Sigmoid colon (tissue), 7 donors: ENCODE measurements around the gene AMBRA1. TPM values are rescaled to one million over a fixed set of nuclear protein-coding genes. Genes with fewer than 3 reads are reported as not detected.
A peak's percentile ranks its signal among the peaks of the same experiment; 100 is the strongest.

Experiments
- DNase-seq: peaks from one replicate; pipeline ENCODE4 v3.0.0-alpha.2; 2019
- H3K27ac ChIP-seq, 4 donors: fragments of 200-600 bp; sonication (generic); one replicate each; pipeline ENCODE4 v1.5.1; 2016 to 2019; ENCODE audit warnings: mild to moderate bottlenecking in 1 of 4
- H3K27me3 ChIP-seq, 3 donors: fragments of 200-600 bp; sonication (generic); one replicate each; pipeline ENCODE4 v1.5.1; 2019; ENCODE audit warnings: mild to moderate bottlenecking in 1 of 3
- H3K36me3 ChIP-seq, 4 donors: fragments of 200-600 bp; sonication (generic); one replicate each; pipeline ENCODE4 v1.5.1; 2016 to 2019
- H3K4me1 ChIP-seq, 4 donors: fragments of 200-600 bp; sonication (generic); one replicate each; pipeline ENCODE4 v1.5.1; 2017 to 2019
- H3K4me3 ChIP-seq, 4 donors: fragments of 200-600 bp; sonication (generic); one replicate each; pipeline ENCODE4 v1.5.1; 2017 to 2019; ENCODE audit warnings: mild to moderate bottlenecking in 2 of 4, moderate library complexity in 1 of 4
- H3K9me3 ChIP-seq, 4 donors: fragments of 200-600 bp in 3 of 4; sonication (generic) in 3 of 4; one replicate each; pipeline versions ENCODE4 v1.5.1 to v1.6.1; 2013 to 2019
- EP300 ChIP-seq, 4 donors: sonication (generic); formaldehyde crosslinking; IDR thresholded peaks; one replicate each; pipeline ENCODE4 v1.6.1; 2017; ENCODE audit warnings: antibody characterized with exemption in 4 of 4
- POLR2A ChIP-seq, 2 donors: fragments of 450-650 bp; IDR thresholded peaks; one replicate each; pipeline ENCODE4 v1.6.1; 2016; ENCODE audit warnings: antibody characterized with exemption in 2 of 2, mild to moderate bottlenecking in 2 of 2, moderate library complexity in 2 of 2
- POLR2AphosphoS5 ChIP-seq, 4 donors: sonication (generic); formaldehyde crosslinking; IDR thresholded peaks; one replicate each; pipeline ENCODE4 v1.6.1; 2017; ENCODE audit warnings: antibody characterized with exemption in 4 of 4
- WGBS, 2 donors: extraction: QIAGEN DNeasy Blood & Tissue Kit; methylation state at CpG; one replicate each; pipeline ENCODE4 v1.1.7; 2013; 5-methylcytosine and 5-hydroxymethylcytosine counted together
- intact Hi-C: fragments of 100-400 bp; cut with DNase I; formaldehyde crosslinking; loops from one replicate; pipeline ENCODE4 v1.15.1; 2023
- polyA plus RNA-seq, 3 donors: library from polyadenylated mRNA; stranded (reverse); fragments of 200-250 nt; gene quantifications; one replicate each; pipeline ENCODE4 v1.2.3, GENCODE V29; 2013
- total RNA-seq, 4 donors: library from RNA; depleted of rRNA; stranded (reverse); fragments of >200 nt; gene quantifications; one replicate each; pipeline ENCODE4 v1.1.0, GENCODE V29; 2016
- TF ChIP-seq, protein P1 (sequence below), 4 experiments: fragments of 450-650 bp in 3 of 4; fragments of 200-600 bp in 1 of 4; IDR thresholded peaks; one replicate each; pipeline ENCODE4 v1.5.1; 2016 to 2019; ENCODE audit warnings: antibody characterized with exemption in 4 of 4, mild to moderate bottlenecking in 3 of 4, moderate library complexity in 2 of 4
- donor health status: healthy with polysubstance abuse.
- donor health status: Bipolar disorder and iron deficiency.
- donor health status: healthy.

The AMBRA1 gene
- total and polyA plus RNA-seq, 7 donors: 8.4 to 33.0 (median 23.9) TPM

GRCh38 chr11:46397526-46397925 is 196.3 kb downstream of the AMBRA1 start:
- Histone ChIP-seq H3K4me3 (no peak overlapping the region), H3K36me3 (peaks cover 0 to 39% (median 8%) of the 10 kb centered on the region in 4 donors), H3K27me3 (peaks cover 0 to 3% (median 0%) of the 10 kb centered on the region in 3 donors), H3K4me1 (peaks cover 0 to 6% (median 5%) of the 10 kb centered on the region in 4 donors), H3K9me3 (no peaks in the 10 kb centered on the region), H3K27ac (no peak overlapping the region)
- intact Hi-C loops: no loop called here
- WGBS, 2 donors: 95 to 97% methylated on average over 19 of the region's 19 CpGs
- TF ChIP-seq EP300 (IDR thresholded peaks at IDR 0.05): no peak
- no peak for TF ChIP-seq POLR2AphosphoS5 (IDR thresholded peaks at IDR 0.05)
- TF ChIP-seq, protein P1, sequence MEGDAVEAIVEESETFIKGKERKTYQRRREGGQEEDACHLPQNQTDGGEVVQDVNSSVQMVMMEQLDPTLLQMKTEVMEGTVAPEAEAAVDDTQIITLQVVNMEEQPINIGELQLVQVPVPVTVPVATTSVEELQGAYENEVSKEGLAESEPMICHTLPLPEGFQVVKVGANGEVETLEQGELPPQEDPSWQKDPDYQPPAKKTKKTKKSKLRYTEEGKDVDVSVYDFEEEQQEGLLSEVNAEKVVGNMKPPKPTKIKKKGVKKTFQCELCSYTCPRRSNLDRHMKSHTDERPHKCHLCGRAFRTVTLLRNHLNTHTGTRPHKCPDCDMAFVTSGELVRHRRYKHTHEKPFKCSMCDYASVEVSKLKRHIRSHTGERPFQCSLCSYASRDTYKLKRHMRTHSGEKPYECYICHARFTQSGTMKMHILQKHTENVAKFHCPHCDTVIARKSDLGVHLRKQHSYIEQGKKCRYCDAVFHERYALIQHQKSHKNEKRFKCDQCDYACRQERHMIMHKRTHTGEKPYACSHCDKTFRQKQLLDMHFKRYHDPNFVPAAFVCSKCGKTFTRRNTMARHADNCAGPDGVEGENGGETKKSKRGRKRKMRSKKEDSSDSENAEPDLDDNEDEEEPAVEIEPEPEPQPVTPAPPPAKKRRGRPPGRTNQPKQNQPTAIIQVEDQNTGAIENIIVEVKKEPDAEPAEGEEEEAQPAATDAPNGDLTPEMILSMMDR (IDR thresholded peaks at IDR 0.05): no peak
- TF ChIP-seq POLR2A (IDR thresholded peaks at IDR 0.05): no peak
- no peak for DNase-seq

GRCh38 chr11:46393759-46394158 is 200.1 kb downstream of the AMBRA1 start:
- intact Hi-C loops: no loop called here

GRCh38 chr11:46393231-46393616 is 200.6 kb downstream of the AMBRA1 start:
- Histone ChIP-seq H3K4me3 (no peak overlapping the region), H3K9me3 (no peaks in the 10 kb centered on the region), H3K27me3 (peaks cover 35 to 46% (median 42%) of the 10 kb centered on the region in 3 donors), H3K36me3 (peaks cover 0 to 25% (median 8%) of the 10 kb centered on the region in 4 donors), H3K27ac (no peak overlapping the region), H3K4me1 (peaks cover 0 to 42% (median 40%) of the 10 kb centered on the region in 4 donors)
- peak; percentile 39 for DNase-seq
- 65 to 70% methylated on average over 4 of the region's 4 CpGs for whole genome bisulfite sequencing, 2 donors
- intact Hi-C loops: no loop called here
- TF ChIP-seq, protein P1 (IDR thresholded peaks at IDR 0.05): no peak
- TF ChIP-seq EP300 (IDR thresholded peaks at IDR 0.05) (no peak), POLR2AphosphoS5 (IDR thresholded peaks at IDR 0.05) (no peak), POLR2A (IDR thresholded peaks at IDR 0.05) (no peak)

More at GRCh38 chr11:46393759-46394158, 200.1 kb downstream of the AMBRA1 start:
- peaks cover 0 to 28% (median 8%) of the 10 kb centered on the region in 4 donors for H3K36me3 ChIP-seq
- H3K4me1 ChIP-seq: peaks cover 0 to 42% (median 40%) of the 10 kb centered on the region in 4 donors
- no peak overlapping the region for H3K4me3 ChIP-seq
- no peak for TF ChIP-seq POLR2A (IDR thresholded peaks at IDR 0.05)
- TF ChIP-seq, protein P1 (IDR thresholded peaks at IDR 0.05): no peak
- TF ChIP-seq EP300 (IDR thresholded peaks at IDR 0.05): no peak
- TF ChIP-seq POLR2AphosphoS5 (IDR thresholded peaks at IDR 0.05): no peak
- no peaks in the 10 kb centered on the region for H3K9me3 ChIP-seq
- 75 to 79% methylated on average over 4 of the region's 4 CpGs for WGBS, 2 donors
- H3K27ac ChIP-seq: no peak overlapping the region
- peaks cover 35 to 41% (median 37%) of the 10 kb centered on the region in 3 donors for H3K27me3 ChIP-seq
- no peak for DNase-seq

GRCh38 chr11:46392421-46393230 is 201.2 kb downstream of the AMBRA1 start:
- H3K4me3 ChIP-seq: peak overlapping the region in 3 of 4 donors; percentile 18 to 47 (median 39)
- H3K4me1 ChIP-seq: peaks cover 0 to 42% (median 40%) of the 10 kb centered on the region in 4 donors

More at GRCh38 chr11:46392421-46393230, 201.2 kb downstream of the AMBRA1 start:
- Histone ChIP-seq H3K9me3 (no peaks in the 10 kb centered on the region), H3K27me3 (peaks cover 35 to 52% (median 47%) of the 10 kb centered on the region in 3 donors), H3K36me3 (peaks cover 0 to 19% (median 6%) of the 10 kb centered on the region in 4 donors), H3K27ac (no peak overlapping the region)
- 2 to 5% methylated on average over 71 of the region's 71 CpGs for WGBS, 2 donors
- intact Hi-C loops: no loop called here
- TF ChIP-seq, protein P1 (IDR thresholded peaks at IDR 0.05): no peak
- TF ChIP-seq POLR2AphosphoS5 (IDR thresholded peaks at IDR 0.05): peak in 1 of 4 donors; percentile 48
- peak; percentile 88 for DNase-seq
